GM12878 (cell line): ENCODE measurements around the gene MTM1. TPM values are rescaled to one million over a fixed set of nuclear protein-coding genes. Genes with fewer than 3 reads are reported as not detected.

ENCODE experiments used
- ATAC-seq: fragments of 200-7000 bp; cut with Tn5 transposase; 3 replicates; pipeline ENCODE4 v1.9.1; 2020; ENCODE audit warnings: mild to moderate bottlenecking, moderate library complexity
- BruUV-seq: library from RNA; stranded (reverse); fragments of 400-500 nt; replicated peaks from 2 replicates; lab custom pipeline; 2021; lab: Mats Ljungman, UMichigan
- CTCF ChIA-PET: fragments of 300-600 bp; sonication (Branson Sonifier 250); formaldehyde crosslinking; extraction: SDS; loops from one replicate; lab custom pipeline; 2021; ENCODE audit warnings: inconsistent platforms; lab: Yijun Ruan, JAX
- POLR2A ChIA-PET: fragments of 350-600 bp; formaldehyde crosslinking; extraction: SDS; loops from one replicate; lab custom pipeline; 2021; ENCODE audit warnings: inconsistent platforms; lab: Charles Lee
- RAD21 ChIA-PET: fragments of 300-600 bp; sonication (Branson Sonifier 250); formaldehyde crosslinking; loops from one replicate; lab custom pipeline; 2023; ENCODE audit warnings: antibody characterized with exemption; ENCODE audit not compliant: unreplicated experiment; lab: Charles Lee
- SMC1A ChIA-PET: fragments of 300-600 bp; sonication (Branson Sonifier 250); formaldehyde crosslinking; loops from one replicate; lab custom pipeline; 2023; ENCODE audit not compliant: unreplicated experiment, uncharacterized antibody; lab: Charles Lee
- DNase-seq: peaks from one replicate; pipeline ENCODE4 v3.0.0-alpha.2; 2011; ENCODE audit warnings: low read depth, low spot score
- FAIRE-seq: peaks from 3 replicates; lab custom pipeline; 2011; peaks lifted over from hg19 to GRCh38; lab: Jason Lieb, UNC
- H2AFZ ChIP-seq: 2 replicates; pipeline ENCODE4 v1.6.0; 2011; ENCODE audit warnings: low read depth, low read length, control low read depth; ENCODE audit not compliant: control insufficient read depth
- H3K27ac ChIP-seq: 2 replicates; pipeline ENCODE4 v1.5.1; 2011; ENCODE audit warnings: control low read depth; ENCODE audit not compliant: control insufficient read depth, insufficient read depth
- H3K27me3 ChIP-seq, 2 experiments: replicated peaks in 1 of 2; 2 replicates each; pipeline versions ENCODE4 v1.6.0 to v1.6.1; 2011; ENCODE audit warnings: low read length in 1 of 2; ENCODE audit not compliant: control insufficient read depth in 2 of 2, insufficient read depth in 2 of 2
- H3K36me3 ChIP-seq, 2 experiments: 2 replicates each; pipeline ENCODE4 v1.5.1; 2011; ENCODE audit warnings: low read length in 1 of 2; ENCODE audit not compliant: control insufficient read depth in 2 of 2, insufficient read depth in 2 of 2
- H3K4me1 ChIP-seq: 2 replicates; pipeline ENCODE4 v1.6.1; 2011; ENCODE audit warnings: mild to moderate bottlenecking, low read length, moderate library complexity, mixed read lengths; ENCODE audit not compliant: control insufficient read depth, insufficient read depth
- H3K4me2 ChIP-seq: 2 replicates; pipeline ENCODE4 v1.6.0; 2011; ENCODE audit warnings: control low read depth; ENCODE audit not compliant: control insufficient read depth, insufficient read depth
- H3K4me3 ChIP-seq: fragments of 200-600 bp; sonication (generic); 2 replicates; pipeline ENCODE4 v1.5.1; 2016
- H3K79me2 ChIP-seq: 2 replicates; pipeline ENCODE4 v1.6.0; 2011; ENCODE audit warnings: low read length; ENCODE audit not compliant: control insufficient read depth, insufficient read depth
- H3K9ac ChIP-seq: 2 replicates; pipeline ENCODE4 v1.8.0; 2011; ENCODE audit warnings: low read length, control low read depth, mixed read lengths; ENCODE audit not compliant: control insufficient read depth, insufficient read depth
- H3K9me3 ChIP-seq: replicated peaks from 3 replicates; pipeline ENCODE4 v1.5.1; 2011; ENCODE audit warnings: mild to moderate bottlenecking, low read length; ENCODE audit not compliant: control insufficient read depth, insufficient read depth
- H4K20me1 ChIP-seq: 2 replicates; pipeline ENCODE4 v1.6.0; 2011; ENCODE audit not compliant: control insufficient read depth, insufficient read depth
- BHLHE40 ChIP-seq, 2 experiments: fragments of 450-650 bp in 1 of 2; IDR thresholded peaks; 2 replicates each; pipeline ENCODE4 v1.6.1; 2011 to 2017; ENCODE audit warnings: low read depth in 2 of 2, borderline replicate concordance in 1 of 2, improper control_type of control experiment in 1 of 2, low read length in 1 of 2, mild to moderate bottlenecking in 1 of 2
- HDGF ChIP-seq: fragments of 450-650 bp; IDR thresholded peaks from 2 replicates; pipeline ENCODE4 v1.6.1; 2016; ENCODE audit warnings: antibody characterized with exemption
- NKRF ChIP-seq: fragments of 450-650 bp; conservative IDR thresholded peaks from 2 replicates; pipeline ENCODE4 v1.6.1; 2017; ENCODE audit warnings: mild to moderate bottlenecking, moderate library complexity
- SMAD1 ChIP-seq: fragments of 450-650 bp; IDR thresholded peaks from 2 replicates; pipeline ENCODE4 v1.6.1; 2018; ENCODE audit warnings: mild to moderate bottlenecking, low read depth; ENCODE audit not compliant: partially characterized antibody
- WGBS: methylation state at CpG from one replicate; pipeline ENCODE4 v1.1.6; 2016; ENCODE audit warnings: low lambda C conversion rate; ENCODE audit not compliant: insufficient replicate concordance, insufficient coverage; ENCODE audit errors: missing lambda C conversion rate; 5-methylcytosine and 5-hydroxymethylcytosine counted together
- in situ Hi-C: fragments of 300-500 bp; cut with MboI; formaldehyde crosslinking; loops from 9 replicates; pipeline ENCODE4 v1.14.3; 2018; ENCODE audit warnings: mixed read lengths
- intact Hi-C: fragments of 100-400 bp; cut with micrococcal nuclease; formaldehyde crosslinking; loops from one replicate; pipeline ENCODE4 v1.14.2; 2022; ENCODE audit not compliant: unreplicated experiment
- polyA plus RNA-seq, 11 experiments: library from polyadenylated mRNA; depleted of rRNA in 4 of 11; unstranded in 6 of 11; stranded (reverse) in 5 of 11; fragments of >200 nt; fragmentation: Nextera tagmentation in 4 of 11; fragmentation: Illumina TruSeq in 1 of 11; extraction: Ambion mirVana in 4 of 11; extraction: Trizol in 1 of 11; gene quantifications; 1 replicate in 1 of 11; 2 replicates in 10 of 11; pipeline versions ENCODE4 v1.2.1 to v1.2.3, GENCODE V29; 2011 to 2016; ENCODE audit warnings: inconsistent platforms in 2 of 11, missing spikeins in 2 of 11, low read depth in 1 of 11
- total RNA-seq, 4 experiments: library from RNA; depleted of rRNA in 3 of 4; stranded (reverse); fragments of >200 nt in 3 of 4; fragmentation: Illumina TruSeq in 1 of 4; extraction: Trizol in 1 of 4; gene quantifications; 2 replicates each; pipeline versions ENCODE4 v1.2.1 to v1.2.3, GENCODE V29; 2013 to 2021

The MTM1 gene
- total and polyA plus RNA-seq, 10 of the 15 experiments (the other 5 are each of a cell fraction or from before 2014, with no cell fraction given) = 3.9 to 13.3 (median 8.4) TPM

DNA sequence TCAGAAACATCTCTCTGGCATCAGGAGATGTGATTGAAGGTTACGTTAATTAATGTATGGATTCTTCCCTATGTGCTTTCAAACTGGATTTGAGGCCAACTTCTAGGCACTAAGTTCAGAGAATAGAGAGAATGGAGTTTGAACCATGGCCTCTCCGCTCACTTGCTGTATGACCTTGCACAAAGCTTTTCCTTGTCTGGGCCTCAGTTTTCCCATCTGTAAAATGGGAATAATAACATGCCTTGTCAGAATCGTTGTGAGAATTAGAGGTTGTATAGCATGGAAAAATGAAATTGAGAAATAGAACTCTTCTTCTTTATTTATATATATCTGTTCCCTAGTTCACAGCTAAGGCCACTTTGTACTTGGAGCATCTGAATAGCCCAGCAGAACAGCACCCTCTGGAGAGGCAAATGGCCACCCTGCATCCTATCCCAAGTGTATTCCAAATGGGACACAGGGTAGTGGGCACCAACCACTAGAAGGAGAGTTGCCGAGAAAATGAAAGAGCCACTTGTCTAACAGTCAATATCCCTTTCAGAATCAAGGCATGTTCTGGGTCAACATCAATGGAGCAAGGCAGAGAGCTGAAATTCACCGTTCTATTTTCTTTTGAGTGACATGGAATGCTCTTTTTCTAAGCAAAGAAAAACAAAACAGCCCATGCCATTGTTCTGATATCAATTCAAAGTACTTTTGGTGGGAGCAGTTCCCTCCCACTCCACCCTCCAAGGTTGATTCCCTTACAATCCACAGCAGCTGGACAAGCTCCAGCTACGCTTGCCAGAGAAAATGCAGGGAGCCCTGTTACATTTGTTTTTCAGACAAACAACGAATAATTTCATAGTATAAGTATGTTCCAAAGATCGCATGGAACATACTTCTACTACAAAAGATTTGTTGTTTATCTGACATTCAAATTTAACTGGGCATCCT is 23.3 kb upstream of the MTM1 start:
- POLR2A ChIA-PET = interaction anchor here (1.5 kb wide), 1 partner anchor 23 kb away, joined by 4 read pairs; the partner anchor contains the start of gene MTM1
- TF ChIP-seq HDGF = no peak
- TF ChIP-seq BHLHE40 (IDR thresholded peaks at IDR 0.05; ENCODE audit: borderline replicate concordance in 1 of 2, low read depth in 2 of 2, low read length in 1 of 2) = no peak
- no peak for TF ChIP-seq NKRF
- TF ChIP-seq SMAD1 = no peak
- FAIRE-seq = no peak

More for the DNA sequence above, 23.3 kb upstream of the MTM1 start:
- H2AFZ ChIP-seq = no peak overlapping the region
- no peak overlapping the region for H3K9ac ChIP-seq
- SMC1A ChIA-PET = interaction anchor here (0.6 kb wide), 1 partner anchor 11 kb away, joined by 3 read pairs; no protein-coding TSS in a partner anchor
- H3K4me2 ChIP-seq = no peak overlapping the region
- no peaks in the 10 kb centered on the region for H4K20me1 ChIP-seq
- no peaks in the 10 kb centered on the region for H3K79me2 ChIP-seq
- H3K36me3 ChIP-seq = no peaks in the 10 kb centered on the region
- 46% methylated on average over 8 of the region's 8 CpGs for WGBS
- CTCF ChIA-PET = interaction anchor here (1.2 to 2.5 kb wide), 3 partner anchors 25 to 170 kb away, joined by 4 to 15 read pairs (median 7); no protein-coding TSS in a partner anchor
- H3K27ac ChIP-seq = no peak overlapping the region
- RAD21 ChIA-PET = interaction anchor here (1.1 to 1.5 kb wide), 3 partner anchors 13 to 45 kb away, joined by 3 to 4 read pairs (median 4); no protein-coding TSS in a partner anchor
- H3K9me3 ChIP-seq = no peaks in the 10 kb centered on the region
- H3K27me3 ChIP-seq = no peaks in the 10 kb centered on the region; a peak in 1 of 4 replicates
- ATAC-seq = no peak
- H3K4me1 ChIP-seq = peaks cover 7% of the 10 kb centered on the region; the same call in 1 of the 2 replicates
- intact Hi-C loops (loop anchor here (10.0 kb wide), 1 partner anchor 170 kb away; no protein-coding TSS in a partner anchor), in situ Hi-C loops (no loop called here)
- no TSS peak for BruUV-seq
- no peak for DNase-seq
- H3K4me3 ChIP-seq = no peak overlapping the region
